GM23338 (cell line): Measurements from ENCODE around the gene TMEM207. TPM values are rescaled to one million over a fixed set of nuclear protein-coding genes. Genes with fewer than 3 reads are reported as not detected.

Experiments
- ATAC-seq: fragments of 200-7000 bp; cut with Tn5 transposase; 3 replicates; pipeline ENCODE4 v1.9.1; 2020
- DNase-seq: peaks from one replicate; pipeline ENCODE4 v3.0.0-alpha.2; 2015; ENCODE audit warnings: low spot score
- H2AFZ ChIP-seq: fragments of 200-600 bp; sonication (generic); 2 replicates; pipeline ENCODE4 v1.8.0; 2016; ENCODE audit warnings: antibody characterized with exemption, mild to moderate bottlenecking, moderate library complexity
- H3F3A ChIP-seq: fragments of 200-600 bp; sonication (generic); replicated peaks from 2 replicates; pipeline ENCODE4 v1.8.0; 2017; ENCODE audit warnings: antibody characterized with exemption, mixed run types, low read depth
- H3K27ac ChIP-seq: fragments of 200-600 bp; sonication (generic); 2 replicates; pipeline ENCODE4 v1.6.1; 2016; ENCODE audit warnings: low read depth
- H3K27me3 ChIP-seq: fragments of 200-600 bp; sonication (generic); 2 replicates; pipeline ENCODE4 v1.8.0; 2016; ENCODE audit warnings: mild to moderate bottlenecking, mixed run types, moderate library complexity; ENCODE audit not compliant: insufficient read depth
- H3K36me3 ChIP-seq: fragments of 200-600 bp; sonication (generic); 2 replicates; pipeline ENCODE4 v1.8.0; 2016; ENCODE audit warnings: mild to moderate bottlenecking; ENCODE audit not compliant: insufficient read depth
- H3K4me1 ChIP-seq: fragments of 200-600 bp; sonication (generic); 2 replicates; pipeline ENCODE4 v1.8.0; 2016; ENCODE audit warnings: mild to moderate bottlenecking, moderate library complexity; ENCODE audit not compliant: insufficient read depth
- H3K4me2 ChIP-seq: fragments of 200-600 bp; sonication (generic); 2 replicates; pipeline ENCODE4 v1.7.1; 2017; ENCODE audit warnings: mixed run types
- H3K4me3 ChIP-seq: fragments of 200-600 bp; sonication (generic); 2 replicates; pipeline ENCODE4 v1.6.1; 2016; ENCODE audit warnings: mixed run types
- H3K79me2 ChIP-seq: fragments of 200-600 bp; sonication (generic); replicated peaks from 2 replicates; pipeline ENCODE4 v1.8.0; 2017; ENCODE audit warnings: mild to moderate bottlenecking; ENCODE audit not compliant: insufficient read depth
- H3K9me2 ChIP-seq: fragments of 200-600 bp; sonication (generic); 2 replicates; pipeline ENCODE4 v1.8.0; 2017; ENCODE audit not compliant: insufficient read depth
- H4K20me1 ChIP-seq: fragments of 200-600 bp; sonication (generic); replicated peaks from 2 replicates; pipeline ENCODE4 v1.8.0; 2017; ENCODE audit warnings: mild to moderate bottlenecking; ENCODE audit not compliant: insufficient read depth
- H3K27ac Mint-ChIP-seq: 2 replicates; pipeline ENCODE4 v1.8.0; 2020; ENCODE audit warnings: inconsistent platforms, mild to moderate bottlenecking, moderate library complexity, mixed read lengths
- H3K27me3 Mint-ChIP-seq: 3 replicates; pipeline ENCODE4 v1.8.0; 2022; ENCODE audit warnings: low read depth, mild to moderate bottlenecking, moderate library complexity, mixed read lengths, inconsistent platforms; ENCODE audit not compliant: insufficient read depth, poor library complexity
- H3K36me3 Mint-ChIP-seq: 3 replicates; pipeline ENCODE4 v1.8.0; 2021; ENCODE audit warnings: low read depth, mild to moderate bottlenecking, inconsistent platforms, moderate library complexity, mixed read lengths
- H3K4me1 Mint-ChIP-seq: 3 replicates; pipeline ENCODE4 v1.8.0; 2020; ENCODE audit warnings: mild to moderate bottlenecking, inconsistent platforms, mixed read lengths
- H3K4me3 Mint-ChIP-seq: 3 replicates; pipeline ENCODE4 v1.8.0; 2021; ENCODE audit warnings: moderate library complexity, mild to moderate bottlenecking, inconsistent platforms, mixed read lengths
- H3K9me3 Mint-ChIP-seq: 3 replicates; pipeline ENCODE4 v1.8.0; 2020; ENCODE audit warnings: moderate library complexity, mild to moderate bottlenecking, inconsistent platforms, mixed read lengths
- CREB1 ChIP-seq: fragments of 250-450 bp; sonication (Bioruptor Pico); IDR thresholded peaks from 2 replicates; pipeline ENCODE4 v1.5.0; 2020; ENCODE audit warnings: low read depth, mild to moderate bottlenecking, moderate library complexity
- CTCF ChIP-seq, 2 experiments: fragments of 200-600 bp in 1 of 2; sonication (generic) in 1 of 2; conservative IDR thresholded peaks; 2 replicates each; pipeline versions ENCODE4 v1.5.1 to v1.6.1; 2016 to 2017; ENCODE audit warnings: antibody characterized with exemption in 2 of 2, low read depth in 2 of 2, mild to moderate bottlenecking in 2 of 2, moderate library complexity in 1 of 2
- NANOG ChIP-seq: IDR thresholded peaks from 2 replicates; pipeline ENCODE4 v1.6.1; 2016; ENCODE audit warnings: antibody characterized with exemption, borderline replicate concordance
- STAT1 ChIP-seq: IDR thresholded peaks from one replicate; pipeline ENCODE4 v1.6.1; 2016; ENCODE audit warnings: antibody characterized with exemption; ENCODE audit not compliant: unreplicated experiment
- ZNF114 ChIP-seq: fragments of 250-450 bp; sonication (Bioruptor Pico); IDR thresholded peaks from 2 replicates; pipeline ENCODE4 v1.5.0; 2020; ENCODE audit warnings: mild to moderate bottlenecking, moderate library complexity
- polyA plus RNA-seq: library from polyadenylated mRNA; unstranded; fragments of >200 nt; fragmentation: Nextera tagmentation; extraction: Ambion mirVana; gene quantifications from 2 replicates; pipeline ENCODE4 v1.2.1, GENCODE V29; 2016
- total RNA-seq: library from RNA; depleted of rRNA; stranded (reverse); fragments of >200 nt; shearing (Covaris generic); gene quantifications from 2 replicates; pipeline ENCODE4 v1.2.3, GENCODE V29; 2014
- TF ChIP-seq, protein P1 (sequence below): fragments of 250-450 bp; sonication (Bioruptor Pico); IDR thresholded peaks from 2 replicates; pipeline ENCODE4 v1.5.0; 2020; ENCODE audit warnings: mild to moderate bottlenecking, moderate library complexity

The TMEM207 gene
- total and polyA plus RNA-seq, 2 experiments from 2014 or later = not detected

- TF ChIP-seq, protein P1, sequence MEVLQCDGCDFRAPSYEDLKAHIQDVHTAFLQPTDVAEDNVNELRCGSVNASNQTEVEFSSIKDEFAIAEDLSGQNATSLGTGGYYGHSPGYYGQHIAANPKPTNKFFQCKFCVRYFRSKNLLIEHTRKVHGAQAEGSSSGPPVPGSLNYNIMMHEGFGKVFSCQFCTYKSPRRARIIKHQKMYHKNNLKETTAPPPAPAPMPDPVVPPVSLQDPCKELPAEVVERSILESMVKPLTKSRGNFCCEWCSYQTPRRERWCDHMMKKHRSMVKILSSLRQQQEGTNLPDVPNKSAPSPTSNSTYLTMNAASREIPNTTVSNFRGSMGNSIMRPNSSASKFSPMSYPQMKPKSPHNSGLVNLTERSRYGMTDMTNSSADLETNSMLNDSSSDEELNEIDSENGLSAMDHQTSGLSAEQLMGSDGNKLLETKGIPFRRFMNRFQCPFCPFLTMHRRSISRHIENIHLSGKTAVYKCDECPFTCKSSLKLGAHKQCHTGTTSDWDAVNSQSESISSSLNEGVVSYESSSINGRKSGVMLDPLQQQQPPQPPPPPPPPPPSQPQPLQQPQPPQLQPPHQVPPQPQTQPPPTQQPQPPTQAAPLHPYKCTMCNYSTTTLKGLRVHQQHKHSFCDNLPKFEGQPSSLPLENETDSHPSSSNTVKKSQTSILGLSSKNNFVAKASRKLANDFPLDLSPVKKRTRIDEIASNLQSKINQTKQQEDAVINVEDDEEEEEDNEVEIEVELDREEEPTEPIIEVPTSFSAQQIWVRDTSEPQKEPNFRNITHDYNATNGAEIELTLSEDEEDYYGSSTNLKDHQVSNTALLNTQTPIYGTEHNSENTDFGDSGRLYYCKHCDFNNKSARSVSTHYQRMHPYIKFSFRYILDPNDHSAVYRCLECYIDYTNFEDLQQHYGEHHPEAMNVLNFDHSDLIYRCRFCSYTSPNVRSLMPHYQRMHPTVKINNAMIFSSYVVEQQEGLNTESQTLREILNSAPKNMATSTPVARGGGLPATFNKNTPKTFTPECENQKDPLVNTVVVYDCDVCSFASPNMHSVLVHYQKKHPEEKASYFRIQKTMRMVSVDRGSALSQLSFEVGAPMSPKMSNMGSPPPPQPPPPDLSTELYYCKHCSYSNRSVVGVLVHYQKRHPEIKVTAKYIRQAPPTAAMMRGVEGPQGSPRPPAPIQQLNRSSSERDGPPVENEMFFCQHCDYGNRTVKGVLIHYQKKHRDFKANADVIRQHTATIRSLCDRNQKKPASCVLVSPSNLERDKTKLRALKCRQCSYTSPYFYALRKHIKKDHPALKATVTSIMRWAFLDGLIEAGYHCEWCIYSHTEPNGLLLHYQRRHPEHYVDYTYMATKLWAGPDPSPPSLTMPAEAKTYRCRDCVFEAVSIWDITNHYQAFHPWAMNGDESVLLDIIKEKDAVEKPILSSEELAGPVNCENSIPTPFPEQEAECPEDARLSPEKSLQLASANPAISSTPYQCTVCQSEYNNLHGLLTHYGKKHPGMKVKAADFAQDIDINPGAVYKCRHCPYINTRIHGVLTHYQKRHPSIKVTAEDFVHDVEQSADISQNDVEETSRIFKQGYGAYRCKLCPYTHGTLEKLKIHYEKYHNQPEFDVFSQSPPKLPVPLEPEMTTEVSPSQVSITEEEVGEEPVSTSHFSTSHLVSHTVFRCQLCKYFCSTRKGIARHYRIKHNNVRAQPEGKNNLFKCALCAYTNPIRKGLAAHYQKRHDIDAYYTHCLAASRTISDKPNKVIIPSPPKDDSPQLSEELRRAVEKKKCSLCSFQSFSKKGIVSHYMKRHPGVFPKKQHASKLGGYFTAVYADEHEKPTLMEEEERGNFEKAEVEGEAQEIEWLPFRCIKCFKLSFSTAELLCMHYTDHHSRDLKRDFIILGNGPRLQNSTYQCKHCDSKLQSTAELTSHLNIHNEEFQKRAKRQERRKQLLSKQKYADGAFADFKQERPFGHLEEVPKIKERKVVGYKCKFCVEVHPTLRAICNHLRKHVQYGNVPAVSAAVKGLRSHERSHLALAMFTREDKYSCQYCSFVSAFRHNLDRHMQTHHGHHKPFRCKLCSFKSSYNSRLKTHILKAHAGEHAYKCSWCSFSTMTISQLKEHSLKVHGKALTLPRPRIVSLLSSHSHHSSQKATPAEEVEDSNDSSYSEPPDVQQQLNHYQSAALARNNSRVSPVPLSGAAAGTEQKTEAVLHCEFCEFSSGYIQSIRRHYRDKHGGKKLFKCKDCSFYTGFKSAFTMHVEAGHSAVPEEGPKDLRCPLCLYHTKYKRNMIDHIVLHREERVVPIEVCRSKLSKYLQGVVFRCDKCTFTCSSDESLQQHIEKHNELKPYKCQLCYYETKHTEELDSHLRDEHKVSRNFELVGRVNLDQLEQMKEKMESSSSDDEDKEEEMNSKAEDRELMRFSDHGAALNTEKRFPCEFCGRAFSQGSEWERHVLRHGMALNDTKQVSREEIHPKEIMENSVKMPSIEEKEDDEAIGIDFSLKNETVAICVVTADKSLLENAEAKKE (CRISPR knock-in tag) = no peak
- TF ChIP-seq ZNF114 = no peak
- TF ChIP-seq NANOG = no peak
These were observed 3.0 kb downstream of the TMEM207 start (continued) for GRCh38 chr3:190446573-190447279.

GRCh38 chr3:190444576-190445145 lies 5.0 kb downstream of the TMEM207 start:
- Histone ChIP-seq H3K4me1 (peaks cover 3% of the 10 kb centered on the region; the same call in 1 of the 2 replicates), H2AFZ (no peak overlapping the region), H3F3A (no peaks in the 10 kb centered on the region), H3K79me2 (no peaks in the 10 kb centered on the region), H3K4me2 (no peak overlapping the region), H3K27ac (no peak overlapping the region), H3K9me2 (peaks cover 7% of the 10 kb centered on the region; the same call in 1 of the 2 replicates), H4K20me1 (no peaks in the 10 kb centered on the region), H3K4me3 (no peak overlapping the region), H3K27me3 (no peaks in the 10 kb centered on the region), H3K36me3 (no peaks in the 10 kb centered on the region)
- Mint-ChIP-seq H3K9me3 (no peaks in the 10 kb centered on the region), H3K36me3 (no peaks in the 10 kb centered on the region), H3K4me1 (no peaks in the 10 kb centered on the region), H3K27ac (no peak overlapping the region), H3K27me3 (no peaks in the 10 kb centered on the region), H3K4me3 (no peak overlapping the region)
- DNase-seq = no peak
- no peak for ATAC-seq
- TF ChIP-seq CREB1 (no peak), STAT1 (no peak), CTCF (conservative IDR thresholded peaks at IDR 0.05; ENCODE audit: low read depth in 2 of 2) (no peak), ZNF114 (no peak)
- TF ChIP-seq, protein P1 (CRISPR knock-in tag) = no peak
